HepG2 (cell line): ENCODE results near the gene AMD1. TPM values are rescaled to one million over a fixed set of nuclear protein-coding genes. Genes with fewer than 3 reads are reported as not detected.

Experiments
- AKNA ChIP-seq: sonication (generic); formaldehyde crosslinking; IDR thresholded peaks from 2 replicates; pipeline ENCODE4 v1.4.0; 2020; ENCODE audit warnings: missing genetic modification reagents, borderline replicate concordance
- CEBPZ ChIP-seq: IDR thresholded peaks from 2 replicates; pipeline ENCODE4 v1.6.1; 2012; ENCODE audit warnings: low read length, improper control_type of control experiment
- FUBP1 ChIP-seq: sonication (generic); formaldehyde crosslinking; IDR thresholded peaks from 2 replicates; pipeline ENCODE4 v1.5.1; 2020; ENCODE audit warnings: missing genetic modification reagents, mild to moderate bottlenecking, borderline replicate concordance
- ZFY ChIP-seq: sonication (generic); formaldehyde crosslinking; IDR thresholded peaks from 2 replicates; pipeline ENCODE4 v1.4.0; 2020; ENCODE audit warnings: missing genetic modification reagents
- ZNF142 ChIP-seq: sonication (generic); formaldehyde crosslinking; IDR thresholded peaks from 2 replicates; pipeline ENCODE4 v1.4.0; 2020; ENCODE audit warnings: missing genetic modification reagents
- polyA plus RNA-seq, 8 experiments: library from polyadenylated mRNA; depleted of rRNA in 3 of 8; stranded (reverse) in 7 of 8; unstranded in 1 of 8; fragments of >200 nt; fragmentation: Illumina TruSeq in 4 of 8; extraction: Trizol in 4 of 8; gene quantifications; 2 replicates each; pipeline versions ENCODE4 v1.2.1 to v1.2.3, GENCODE V29; 2011 to 2016; ENCODE audit warnings: low read depth in 4 of 8, missing spikeins in 1 of 8, mixed read lengths in 1 of 8; ENCODE audit not compliant: insufficient read depth in 1 of 8
- total RNA-seq, 5 experiments: library from RNA; depleted of rRNA; stranded (reverse); fragments of >200 nt; fragmentation: Illumina TruSeq; extraction: Trizol; gene quantifications; 2 replicates each; pipeline ENCODE4 v1.2.3, GENCODE V29; 2016; ENCODE audit warnings: low read depth in 1 of 5
- TF ChIP-seq, protein P1 (sequence below): IDR thresholded peaks from 2 replicates; pipeline ENCODE4 v1.6.1; 2016; ENCODE audit warnings: missing compliant biosample characterization, missing genetic modification reagents, borderline replicate concordance
- TF ChIP-seq, protein P2 (sequence below): sonication (generic); formaldehyde crosslinking; IDR thresholded peaks from 2 replicates; pipeline ENCODE4 v1.5.0; 2020; ENCODE audit warnings: mild to moderate bottlenecking, missing genetic modification reagents, moderate library complexity

AMD1 gene
- total and polyA plus RNA-seq, 2 of the 13 experiments (the other 11 are each of a cell fraction or from before 2014, with no cell fraction given) = 108 to 123 TPM

GRCh38 chr6:110874880-110875547 is 429 bp downstream of the AMD1 start (continued):
- TF ChIP-seq AKNA (CRISPR knock-in tag) = no peak
- TF ChIP-seq, protein P1, sequence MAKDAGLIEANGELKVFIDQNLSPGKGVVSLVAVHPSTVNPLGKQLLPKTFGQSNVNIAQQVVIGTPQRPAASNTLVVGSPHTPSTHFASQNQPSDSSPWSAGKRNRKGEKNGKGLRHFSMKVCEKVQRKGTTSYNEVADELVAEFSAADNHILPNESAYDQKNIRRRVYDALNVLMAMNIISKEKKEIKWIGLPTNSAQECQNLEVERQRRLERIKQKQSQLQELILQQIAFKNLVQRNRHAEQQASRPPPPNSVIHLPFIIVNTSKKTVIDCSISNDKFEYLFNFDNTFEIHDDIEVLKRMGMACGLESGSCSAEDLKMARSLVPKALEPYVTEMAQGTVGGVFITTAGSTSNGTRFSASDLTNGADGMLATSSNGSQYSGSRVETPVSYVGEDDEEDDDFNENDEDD (CRISPR knock-in tag) = peak; percentile 4; the same call in 1 of the 2 replicates
- TF ChIP-seq FUBP1 = no peak
- no peak for TF ChIP-seq ZNF142 (CRISPR knock-in tag)
- no peak; the same call in 1 of the 2 replicates for TF ChIP-seq ZFY (CRISPR knock-in tag)
- TF ChIP-seq CEBPZ = no peak
- TF ChIP-seq, protein P2, sequence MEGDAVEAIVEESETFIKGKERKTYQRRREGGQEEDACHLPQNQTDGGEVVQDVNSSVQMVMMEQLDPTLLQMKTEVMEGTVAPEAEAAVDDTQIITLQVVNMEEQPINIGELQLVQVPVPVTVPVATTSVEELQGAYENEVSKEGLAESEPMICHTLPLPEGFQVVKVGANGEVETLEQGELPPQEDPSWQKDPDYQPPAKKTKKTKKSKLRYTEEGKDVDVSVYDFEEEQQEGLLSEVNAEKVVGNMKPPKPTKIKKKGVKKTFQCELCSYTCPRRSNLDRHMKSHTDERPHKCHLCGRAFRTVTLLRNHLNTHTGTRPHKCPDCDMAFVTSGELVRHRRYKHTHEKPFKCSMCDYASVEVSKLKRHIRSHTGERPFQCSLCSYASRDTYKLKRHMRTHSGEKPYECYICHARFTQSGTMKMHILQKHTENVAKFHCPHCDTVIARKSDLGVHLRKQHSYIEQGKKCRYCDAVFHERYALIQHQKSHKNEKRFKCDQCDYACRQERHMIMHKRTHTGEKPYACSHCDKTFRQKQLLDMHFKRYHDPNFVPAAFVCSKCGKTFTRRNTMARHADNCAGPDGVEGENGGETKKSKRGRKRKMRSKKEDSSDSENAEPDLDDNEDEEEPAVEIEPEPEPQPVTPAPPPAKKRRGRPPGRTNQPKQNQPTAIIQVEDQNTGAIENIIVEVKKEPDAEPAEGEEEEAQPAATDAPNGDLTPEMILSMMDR (CRISPR knock-in tag) = no peak
